HepG2 (cell line): ENCODE measurements around the gene SERTM1. TPM values are rescaled to one million over a fixed set of nuclear protein-coding genes. Genes with fewer than 3 reads are reported as not detected.

Experiments
- ATAC-seq: fragments of 200-7000 bp; cut with Tn5 transposase; 3 replicates; pipeline ENCODE4 v1.9.1; 2020; ENCODE audit warnings: mild to moderate bottlenecking, moderate library complexity
- BruUV-seq: library from RNA; stranded (reverse); fragments of 400-500 nt; replicated peaks from 2 replicates; lab custom pipeline; 2021; lab: Mats Ljungman, UMichigan
- CTCF ChIA-PET: fragments of 300-600 bp; formaldehyde crosslinking; extraction: SDS; loops from one replicate; lab custom pipeline; 2021; ENCODE audit warnings: low total read pairs, inconsistent platforms, low intra/inter-chr PET ratio; lab: Yijun Ruan, JAX
- POLR2A ChIA-PET: fragments of 350-600 bp; sonication (Branson Sonifier 250); formaldehyde crosslinking; loops from one replicate; lab custom pipeline; 2020; ENCODE audit warnings: antibody characterized with exemption, inconsistent platforms; lab: Yijun Ruan, JAX
- DNase-seq: peaks from one replicate; pipeline ENCODE4 v3.0.0-alpha.2; 2015; ENCODE audit warnings: low spot score
- FAIRE-seq: peaks from 3 replicates; lab custom pipeline; 2011; peaks lifted over from hg19 to GRCh38; lab: Jason Lieb, UNC
- H2AFZ ChIP-seq: one replicate; pipeline ENCODE4 v1.6.1; 2011; ENCODE audit warnings: low read length, inconsistent platforms
- H3K27ac ChIP-seq: fragments of 300-600 bp; 3 replicates; pipeline ENCODE4 v1.8.0; 2011; ENCODE audit warnings: mixed run types, mild to moderate bottlenecking, mixed read lengths, low read length, inconsistent platforms; ENCODE audit not compliant: insufficient read depth; ENCODE audit errors: extremely low read length
- H3K27me3 ChIP-seq, 2 experiments: fragments of 200-600 bp in 1 of 2; 2 replicates in 1 of 2; 3 replicates in 1 of 2; pipeline versions ENCODE4 v1.6.0 to v1.8.0; 2011; ENCODE audit warnings: low read length in 2 of 2, mild to moderate bottlenecking in 2 of 2, moderate library complexity in 2 of 2, inconsistent platforms in 1 of 2; ENCODE audit not compliant: insufficient read depth in 2 of 2, control insufficient read depth in 1 of 2
- H3K36me3 ChIP-seq, 2 experiments: fragments of 200-600 bp in 1 of 2; replicated peaks in 1 of 2; 2 replicates in 1 of 2; 3 replicates in 1 of 2; pipeline versions ENCODE4 v1.5.1 to v1.8.0; 2011; ENCODE audit warnings: low read length in 2 of 2, inconsistent platforms in 1 of 2; ENCODE audit not compliant: insufficient read depth in 2 of 2, control insufficient read depth in 1 of 2
- H3K4me1 ChIP-seq: 2 replicates; pipeline ENCODE4 v1.5.1; 2012; ENCODE audit warnings: low read length, inconsistent platforms; ENCODE audit not compliant: insufficient read depth
- H3K4me2 ChIP-seq: 2 replicates; pipeline ENCODE4 v1.6.0; 2011; ENCODE audit warnings: low read depth, low read length, inconsistent platforms
- H3K4me3 ChIP-seq, 3 experiments: fragments of 200-600 bp in 1 of 3; sonication (generic), shearing (Covaris generic) in 1 of 3; replicated peaks in 1 of 3; 2 replicates each; pipeline ENCODE4 v1.5.1; 2011 to 2016; ENCODE audit warnings: low read length in 3 of 3, inconsistent platforms in 2 of 3, low read depth in 2 of 3, mild to moderate bottlenecking in 2 of 3, control low read depth in 1 of 3, mixed read lengths in 1 of 3; ENCODE audit not compliant: insufficient read depth in 1 of 3
- H3K79me2 ChIP-seq: one replicate; pipeline ENCODE4 v1.6.1; 2011; ENCODE audit warnings: low read length, inconsistent platforms; ENCODE audit not compliant: insufficient read depth
- H3K9ac ChIP-seq: 2 replicates; pipeline ENCODE4 v1.6.0; 2011; ENCODE audit warnings: mild to moderate bottlenecking, low read depth, low read length, inconsistent platforms; ENCODE audit not compliant: insufficient read depth
- H3K9me3 ChIP-seq: 2 replicates; pipeline ENCODE4 v1.5.1; 2012; ENCODE audit warnings: mild to moderate bottlenecking, low read length
- H4K20me1 ChIP-seq: 2 replicates; pipeline ENCODE4 v1.6.0; 2011; ENCODE audit warnings: inconsistent platforms, mild to moderate bottlenecking, low read length, moderate library complexity; ENCODE audit not compliant: insufficient read depth
- ESRRA ChIP-seq: sonication (generic); formaldehyde crosslinking; IDR thresholded peaks from 2 replicates; pipeline ENCODE4 v1.5.1; 2020; ENCODE audit warnings: mild to moderate bottlenecking, low read depth, missing genetic modification reagents
- GZF1 ChIP-seq: sonication (generic); formaldehyde crosslinking; IDR thresholded peaks from 2 replicates; pipeline ENCODE4 v1.5.1; 2020; ENCODE audit warnings: mild to moderate bottlenecking, missing genetic modification reagents
- STAG1 ChIP-seq: sonication (generic); formaldehyde crosslinking; IDR thresholded peaks from 2 replicates; pipeline ENCODE4 v1.4.0; 2020; ENCODE audit warnings: missing genetic modification reagents
- SUZ12 ChIP-seq: fragments of 150-350 bp; IDR thresholded peaks from 2 replicates; pipeline ENCODE4 v1.6.1; 2014; ENCODE audit warnings: low read depth, low read length
- ZFP1 ChIP-seq: IDR thresholded peaks from 2 replicates; pipeline ENCODE4 v1.6.1; 2016
- ZNF10 ChIP-seq: sonication (generic); formaldehyde crosslinking; IDR thresholded peaks from 2 replicates; pipeline ENCODE4 v1.4.0; 2020; ENCODE audit warnings: mild to moderate bottlenecking, low read depth, missing genetic modification reagents, borderline replicate concordance
- ZNF17 ChIP-seq: sonication (generic); formaldehyde crosslinking; IDR thresholded peaks from 2 replicates; pipeline ENCODE4 v1.5.0; 2020; ENCODE audit warnings: mild to moderate bottlenecking, missing genetic modification reagents
- ZNF274 ChIP-seq: sonication (generic); formaldehyde crosslinking; IDR thresholded peaks from 2 replicates; pipeline ENCODE4 v1.5.1; 2020; ENCODE audit warnings: mild to moderate bottlenecking, missing genetic modification reagents
- ZNF878 ChIP-seq: sonication (generic); formaldehyde crosslinking; IDR thresholded peaks from 2 replicates; pipeline ENCODE4 v1.8.1; 2023; ENCODE audit warnings: mild to moderate bottlenecking, missing genetic modification reagents, moderate library complexity
- in situ Hi-C: cut with HindIII; loops from 2 replicates; pipeline ENCODE4 v1.10.0; 2017; ENCODE audit warnings: low pct_unique_long_range_greater_than_20kb; ENCODE audit not compliant: extremely low pct_ligation_motif_present
- intact Hi-C: fragments of 100-400 bp; cut with micrococcal nuclease; formaldehyde crosslinking; loops from one replicate; pipeline ENCODE4 v1.10.0; 2022; ENCODE audit not compliant: unreplicated experiment
- polyA plus RNA-seq, 8 experiments: library from polyadenylated mRNA; depleted of rRNA in 3 of 8; stranded (reverse) in 7 of 8; unstranded in 1 of 8; fragments of >200 nt; fragmentation: Illumina TruSeq in 4 of 8; extraction: Trizol in 4 of 8; gene quantifications; 2 replicates each; pipeline versions ENCODE4 v1.2.1 to v1.2.3, GENCODE V29; 2011 to 2016; ENCODE audit warnings: low read depth in 4 of 8, missing spikeins in 1 of 8, mixed read lengths in 1 of 8; ENCODE audit not compliant: insufficient read depth in 1 of 8
- total RNA-seq, 5 experiments: library from RNA; depleted of rRNA; stranded (reverse); fragments of >200 nt; fragmentation: Illumina TruSeq; extraction: Trizol; gene quantifications; 2 replicates each; pipeline ENCODE4 v1.2.3, GENCODE V29; 2016; ENCODE audit warnings: low read depth in 1 of 5
- TF ChIP-seq, protein P1 (sequence below): IDR thresholded peaks from 2 replicates; pipeline ENCODE4 v1.6.1; 2016; ENCODE audit warnings: mild to moderate bottlenecking, missing biosample characterization, missing genetic modification reagents

SERTM1 gene
- total and polyA plus RNA-seq, 2 of the 13 experiments (the other 11 are each of a cell fraction or from before 2014, with no cell fraction given): not detected

- in situ Hi-C loops: no loop called here
- Histone ChIP-seq H3K4me3 (no peak overlapping the region), H3K27me3 (no peaks in the 10 kb centered on the region; a peak in 1 of 5 replicates), H3K4me2 (no peak overlapping the region), H3K79me2 (no peaks in the 10 kb centered on the region), H3K4me1 (no peaks in the 10 kb centered on the region), H3K36me3 (no peaks in the 10 kb centered on the region), H3K9ac (no peak overlapping the region), H2AFZ (no peak overlapping the region), H3K9me3 (no peaks in the 10 kb centered on the region), H4K20me1 (no peaks in the 10 kb centered on the region), H3K27ac (no peak overlapping the region)
- TF ChIP-seq STAG1 (CRISPR knock-in tag) (no peak), ZNF10 (CRISPR knock-in tag) (no peak), ZNF17 (no peak), ZNF878 (CRISPR knock-in tag) (no peak), ESRRA (CRISPR knock-in tag) (no peak), GZF1 (CRISPR knock-in tag) (no peak), SUZ12 (no peak), ZNF274 (CRISPR knock-in tag) (no peak), ZFP1 (no peak)
- TF ChIP-seq, protein P1, sequence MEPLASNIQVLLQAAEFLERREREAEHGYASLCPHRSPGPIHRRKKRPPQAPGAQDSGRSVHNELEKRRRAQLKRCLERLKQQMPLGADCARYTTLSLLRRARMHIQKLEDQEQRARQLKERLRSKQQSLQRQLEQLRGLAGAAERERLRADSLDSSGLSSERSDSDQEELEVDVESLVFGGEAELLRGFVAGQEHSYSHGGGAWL (CRISPR knock-in tag): no peak
- DNase-seq: no peak
- no peak for ATAC-seq
- CTCF ChIA-PET: no interaction called here
- POLR2A ChIA-PET: no interaction called here
- no peak for FAIRE-seq
- no TSS peak for BruUV-seq
- intact Hi-C loops: no loop called here
Measured at GRCh38 chr13:36681894-36682624, 8.2 kb downstream of the SERTM1 start.
